ENCODE data around the gene DMBT1. TPM values are rescaled to one million over a fixed set of nuclear protein-coding genes. Genes with fewer than 3 reads are reported as not detected.

DMBT1 gene
- total and polyA plus RNA-seq, 10 of the 15 experiments (the other 5 are each of a cell fraction or from before 2014, with no cell fraction given) = under 0.01 to 0.13 (median 0.03) TPM; not detected in 5

DNA sequence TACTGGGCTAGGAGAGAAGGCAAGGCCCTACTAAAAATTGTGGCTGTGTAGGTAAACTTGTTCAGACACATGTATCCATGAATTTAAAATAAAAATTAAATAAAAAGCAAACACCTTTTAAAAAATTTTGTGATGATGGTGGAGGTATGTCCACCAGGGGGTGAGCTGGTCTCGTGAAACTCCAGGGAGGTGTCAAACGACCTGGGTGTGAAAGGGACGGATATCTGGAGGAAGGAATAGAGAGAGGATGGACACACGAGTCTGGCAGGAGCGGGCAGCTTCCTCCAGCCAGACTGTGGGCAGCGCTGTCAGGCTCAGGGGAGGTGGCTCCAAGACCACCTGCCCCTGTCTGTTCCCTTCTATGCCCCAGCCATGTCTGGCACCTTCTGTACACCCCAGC, 34.8 kb upstream of the DMBT1 start:
- ChIA-PET POLR2A (no interaction called here), RAD21 (ENCODE audit: unreplicated experiment) (no interaction called here), SMC1A (ENCODE audit: uncharacterized antibody, unreplicated experiment) (no interaction called here), CTCF (interaction anchor here (0.6 kb wide), 1 partner anchor 1724 kb away, joined by 3 read pairs; no protein-coding TSS in a partner anchor)
- no peak overlapping the region for H3K27ac ChIP-seq (ENCODE audit: control insufficient read depth, insufficient read depth)
- peaks cover 0 to 3% of the 10 kb centered on the region in 2 experiments for H3K27me3 ChIP-seq (replicated peaks in 1 of 2; ENCODE audit: control insufficient read depth in 2 of 2, insufficient read depth in 2 of 2, low read length in 1 of 2)
- H3K36me3 ChIP-seq (ENCODE audit: control insufficient read depth in 2 of 2, insufficient read depth in 2 of 2, low read length in 1 of 2) = no peaks in the 10 kb centered on the region
- H3K9ac ChIP-seq (ENCODE audit: control insufficient read depth, insufficient read depth, low read length) = no peak overlapping the region
- ATAC-seq = no peak
- FAIRE-seq = no peak
- no peaks in the 10 kb centered on the region for H3K79me2 ChIP-seq (ENCODE audit: control insufficient read depth, insufficient read depth, low read length)
- no TSS peak for BruUV-seq (replicated peaks)
- in situ Hi-C loops (cut with MboI) (no loop called here), intact Hi-C loops (cut with micrococcal nuclease; ENCODE audit: unreplicated experiment) (no loop called here)
- TF ChIP-seq, protein P1, sequence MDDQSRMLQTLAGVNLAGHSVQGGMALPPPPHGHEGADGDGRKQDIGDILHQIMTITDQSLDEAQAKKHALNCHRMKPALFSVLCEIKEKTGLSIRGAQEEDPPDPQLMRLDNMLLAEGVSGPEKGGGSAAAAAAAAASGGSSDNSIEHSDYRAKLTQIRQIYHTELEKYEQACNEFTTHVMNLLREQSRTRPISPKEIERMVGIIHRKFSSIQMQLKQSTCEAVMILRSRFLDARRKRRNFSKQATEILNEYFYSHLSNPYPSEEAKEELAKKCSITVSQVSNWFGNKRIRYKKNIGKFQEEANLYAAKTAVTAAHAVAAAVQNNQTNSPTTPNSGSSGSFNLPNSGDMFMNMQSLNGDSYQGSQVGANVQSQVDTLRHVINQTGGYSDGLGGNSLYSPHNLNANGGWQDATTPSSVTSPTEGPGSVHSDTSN (IDR thresholded peaks at IDR 0.05; ENCODE audit: insufficient replicate concordance, low read depth, low read length) = no peak
- TF ChIP-seq NR2C2 (IDR thresholded peaks at IDR 0.05; ENCODE audit: borderline replicate concordance, control insufficient read depth, insufficient read length, low read depth) (no peak), RAD21 (IDR thresholded peaks at IDR 0.05; ENCODE audit: insufficient read depth, low read depth, low read length) (0 out of 2 replicates have a peak, but pooled peaks have one; percentile 26)
- 4% methylated on average over 6 of the region's 6 CpGs for WGBS (ENCODE audit: insufficient coverage, insufficient replicate concordance, low lambda C conversion rate, missing lambda C conversion rate)
- no peak for DNase-seq (ENCODE audit: low read depth, low spot score)
- no peak overlapping the region for H3K4me2 ChIP-seq (ENCODE audit: control insufficient read depth, insufficient read depth)
- no peak overlapping the region for H2AFZ ChIP-seq (ENCODE audit: control insufficient read depth, low read depth, low read length)
- H3K4me1 ChIP-seq (ENCODE audit: control insufficient read depth, insufficient read depth, low read length) = no peaks in the 10 kb centered on the region
- H4K20me1 ChIP-seq (ENCODE audit: control insufficient read depth, insufficient read depth) = no peaks in the 10 kb centered on the region
- H3K9me3 ChIP-seq (replicated peaks; ENCODE audit: control insufficient read depth, insufficient read depth, low read length) = no peaks in the 10 kb centered on the region
- no peak overlapping the region for H3K4me3 ChIP-seq

DNA sequence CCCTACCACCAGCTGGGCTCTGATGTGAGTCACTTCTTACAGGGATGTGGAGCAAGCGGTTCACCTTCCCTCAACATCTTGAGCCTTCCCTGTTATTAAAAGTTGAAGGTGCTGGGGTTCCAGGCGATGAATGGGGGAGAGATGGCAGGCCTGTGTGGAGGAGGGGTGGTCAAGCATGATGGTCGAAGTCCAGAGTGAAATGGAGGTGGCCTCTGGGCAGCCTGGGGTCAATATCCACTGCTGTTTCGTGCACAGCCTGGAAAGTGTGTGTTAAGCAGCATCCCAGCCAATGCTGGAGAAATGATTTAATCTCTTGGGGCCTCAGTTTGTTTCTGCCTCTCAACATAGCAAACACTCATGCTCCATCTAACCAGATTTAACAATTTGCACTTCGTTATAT, 33.7 kb upstream of the DMBT1 start:
- BruUV-seq (replicated peaks) = no TSS peak
- Histone ChIP-seq H3K4me1 (ENCODE audit: control insufficient read depth, insufficient read depth, low read length) (no peaks in the 10 kb centered on the region), H3K4me3 (no peak overlapping the region), H3K9ac (ENCODE audit: control insufficient read depth, insufficient read depth, low read length) (no peak overlapping the region), H3K36me3 (ENCODE audit: control insufficient read depth in 2 of 2, insufficient read depth in 2 of 2, low read length in 1 of 2) (no peaks in the 10 kb centered on the region), H3K9me3 (replicated peaks; ENCODE audit: control insufficient read depth, insufficient read depth, low read length) (no peaks in the 10 kb centered on the region), H3K27ac (ENCODE audit: control insufficient read depth, insufficient read depth) (no peak overlapping the region), H4K20me1 (ENCODE audit: control insufficient read depth, insufficient read depth) (no peaks in the 10 kb centered on the region), H3K27me3 (replicated peaks in 1 of 2; ENCODE audit: control insufficient read depth in 2 of 2, insufficient read depth in 2 of 2, low read length in 1 of 2) (peaks cover 0 to 3% of the 10 kb centered on the region in 2 experiments), H2AFZ (ENCODE audit: control insufficient read depth, low read depth, low read length) (no peak overlapping the region), H3K4me2 (ENCODE audit: control insufficient read depth, insufficient read depth) (no peak overlapping the region), H3K79me2 (ENCODE audit: control insufficient read depth, insufficient read depth, low read length) (no peaks in the 10 kb centered on the region)
- ChIA-PET SMC1A (ENCODE audit: uncharacterized antibody, unreplicated experiment) (no interaction called here), CTCF (no interaction called here), POLR2A (no interaction called here), RAD21 (ENCODE audit: unreplicated experiment) (no interaction called here)
- DNase-seq (ENCODE audit: low read depth, low spot score) (no peak), ATAC-seq (no peak), FAIRE-seq (no peak)
- 8% methylated on average over 5 of the region's 5 CpGs for WGBS (ENCODE audit: insufficient coverage, insufficient replicate concordance, low lambda C conversion rate, missing lambda C conversion rate)
- intact Hi-C loops (cut with micrococcal nuclease; ENCODE audit: unreplicated experiment) = no loop called here
- TF ChIP-seq ZNF217 (IDR thresholded peaks at IDR 0.05) = no peak
- TF ChIP-seq TARDBP (IDR thresholded peaks at IDR 0.05; ENCODE audit: borderline replicate concordance) = no peak
- no peak for TF ChIP-seq ATF7 (IDR thresholded peaks at IDR 0.05; ENCODE audit: low read depth)
- TF ChIP-seq, protein P2, sequence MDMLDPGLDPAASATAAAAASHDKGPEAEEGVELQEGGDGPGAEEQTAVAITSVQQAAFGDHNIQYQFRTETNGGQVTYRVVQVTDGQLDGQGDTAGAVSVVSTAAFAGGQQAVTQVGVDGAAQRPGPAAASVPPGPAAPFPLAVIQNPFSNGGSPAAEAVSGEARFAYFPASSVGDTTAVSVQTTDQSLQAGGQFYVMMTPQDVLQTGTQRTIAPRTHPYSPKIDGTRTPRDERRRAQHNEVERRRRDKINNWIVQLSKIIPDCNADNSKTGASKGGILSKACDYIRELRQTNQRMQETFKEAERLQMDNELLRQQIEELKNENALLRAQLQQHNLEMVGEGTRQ (IDR thresholded peaks at IDR 0.05; ENCODE audit: borderline replicate concordance, low read depth, low read length) = no peak
- no peak for TF ChIP-seq SIN3A (IDR thresholded peaks at IDR 0.05; ENCODE audit: low read depth, low read length)
- no peak for TF ChIP-seq RB1 (IDR thresholded peaks at IDR 0.05; ENCODE audit: borderline replicate concordance)
- TF ChIP-seq HDAC6 (IDR thresholded peaks at IDR 0.05; ENCODE audit: unreplicated experiment) = no peak
- TF ChIP-seq NR2C1 (IDR thresholded peaks at IDR 0.05) = no peak
- in situ Hi-C loops (cut with MboI) = no loop called here

Data from GM12878 (cell line).